ENCODE measurements around the gene IQSEC3.

IQSEC3 gene

GRCh38 chr12:165862-166368, 99.3 kb downstream of the IQSEC3 start:
- TF ChIP-seq CTCF (conservative IDR thresholded peaks at IDR 0.05; ENCODE audit: low read depth, low read length): no peak
- no peak for DNase-seq (ENCODE audit: low read depth)
- no peak overlapping the region for H3K4me3 ChIP-seq (ENCODE audit: low read depth, low read length)

GRCh38 chr12:166425-167075, 100.0 kb downstream of the IQSEC3 start:
- H3K4me3 ChIP-seq (ENCODE audit: low read depth, low read length): no peak overlapping the region
- no peak for TF ChIP-seq CTCF (conservative IDR thresholded peaks at IDR 0.05; ENCODE audit: low read depth, low read length)
- DNase-seq (ENCODE audit: low read depth): no peak

DNA sequence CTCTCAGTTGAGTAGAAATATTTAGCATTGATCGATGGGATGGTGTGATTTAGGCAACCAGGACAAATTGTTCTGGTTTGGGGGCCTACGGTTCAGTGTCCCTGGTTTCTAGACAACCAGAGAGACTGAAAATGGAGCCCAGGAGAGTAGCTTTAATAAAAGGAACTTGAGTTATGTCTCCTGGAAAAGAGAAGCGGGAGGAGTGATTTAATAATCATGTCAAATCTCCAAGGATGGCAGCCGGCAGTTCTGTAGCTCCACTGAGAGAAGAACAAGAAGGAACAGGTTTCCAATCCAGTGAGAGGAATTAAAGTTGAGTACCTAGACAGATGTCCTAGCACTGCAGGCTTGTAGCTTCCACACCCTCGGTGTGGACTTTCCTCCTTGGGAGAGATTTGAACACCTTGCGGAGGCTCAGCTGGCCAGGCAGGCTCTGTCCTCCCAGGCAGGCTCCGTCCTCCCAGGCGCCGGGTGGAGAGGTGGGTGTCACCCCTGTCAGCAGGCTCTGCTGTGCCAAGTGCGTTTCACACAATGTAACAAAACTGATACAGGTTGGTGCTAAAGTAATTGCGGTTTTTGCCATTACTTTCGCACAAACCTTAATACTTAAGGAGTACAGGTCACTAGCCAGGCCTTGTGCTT, 101.5 kb downstream of the IQSEC3 start:
- no peak for TF ChIP-seq CTCF (conservative IDR thresholded peaks at IDR 0.05; ENCODE audit: low read depth, low read length)
- H3K4me3 ChIP-seq (ENCODE audit: low read depth, low read length): no peak overlapping the region
- no peak for DNase-seq (ENCODE audit: low read depth)

DNA sequence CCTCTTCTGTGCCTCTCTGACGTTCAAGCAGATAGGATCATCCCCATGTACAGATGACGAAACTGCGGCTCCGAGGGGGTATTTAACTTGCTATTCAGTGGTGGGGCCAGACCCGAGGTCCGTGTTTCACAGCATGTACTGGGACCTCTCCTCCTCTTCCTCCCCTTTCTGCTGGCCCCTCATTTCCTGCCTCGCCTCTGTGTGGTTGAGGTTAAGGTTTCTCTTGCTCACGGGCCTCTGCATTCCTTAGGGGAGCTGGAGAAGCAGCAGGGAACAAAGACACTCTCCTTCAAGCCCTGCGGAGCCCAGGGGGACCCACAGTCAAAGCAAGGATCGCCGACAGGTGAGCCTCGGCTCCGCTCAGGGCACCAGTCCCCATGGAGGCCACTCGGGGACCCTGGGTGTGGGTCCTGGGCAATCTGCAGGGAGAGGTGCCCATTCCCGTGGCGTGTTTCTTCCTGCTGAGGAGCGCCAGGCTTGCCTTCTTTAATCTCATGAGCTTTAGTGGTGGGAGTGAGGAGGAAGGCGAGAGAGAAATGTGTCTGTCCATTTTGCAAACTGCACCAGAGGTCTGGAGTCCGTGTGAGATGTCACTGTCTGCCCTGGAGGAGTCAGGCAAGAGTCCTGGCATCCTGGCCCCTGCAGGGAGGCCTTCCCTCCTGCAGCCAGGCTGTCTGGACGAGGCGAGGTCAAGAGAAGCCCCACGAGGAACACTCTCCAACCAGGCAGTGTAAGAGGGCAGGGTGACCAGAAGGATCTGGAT, 102.4 kb downstream of the IQSEC3 start:
- TF ChIP-seq CTCF (conservative IDR thresholded peaks at IDR 0.05; ENCODE audit: low read depth, low read length): no peak
- no peak overlapping the region for H3K4me3 ChIP-seq (ENCODE audit: low read depth, low read length)
- DNase-seq (ENCODE audit: low read depth): peak; percentile 80

DNA sequence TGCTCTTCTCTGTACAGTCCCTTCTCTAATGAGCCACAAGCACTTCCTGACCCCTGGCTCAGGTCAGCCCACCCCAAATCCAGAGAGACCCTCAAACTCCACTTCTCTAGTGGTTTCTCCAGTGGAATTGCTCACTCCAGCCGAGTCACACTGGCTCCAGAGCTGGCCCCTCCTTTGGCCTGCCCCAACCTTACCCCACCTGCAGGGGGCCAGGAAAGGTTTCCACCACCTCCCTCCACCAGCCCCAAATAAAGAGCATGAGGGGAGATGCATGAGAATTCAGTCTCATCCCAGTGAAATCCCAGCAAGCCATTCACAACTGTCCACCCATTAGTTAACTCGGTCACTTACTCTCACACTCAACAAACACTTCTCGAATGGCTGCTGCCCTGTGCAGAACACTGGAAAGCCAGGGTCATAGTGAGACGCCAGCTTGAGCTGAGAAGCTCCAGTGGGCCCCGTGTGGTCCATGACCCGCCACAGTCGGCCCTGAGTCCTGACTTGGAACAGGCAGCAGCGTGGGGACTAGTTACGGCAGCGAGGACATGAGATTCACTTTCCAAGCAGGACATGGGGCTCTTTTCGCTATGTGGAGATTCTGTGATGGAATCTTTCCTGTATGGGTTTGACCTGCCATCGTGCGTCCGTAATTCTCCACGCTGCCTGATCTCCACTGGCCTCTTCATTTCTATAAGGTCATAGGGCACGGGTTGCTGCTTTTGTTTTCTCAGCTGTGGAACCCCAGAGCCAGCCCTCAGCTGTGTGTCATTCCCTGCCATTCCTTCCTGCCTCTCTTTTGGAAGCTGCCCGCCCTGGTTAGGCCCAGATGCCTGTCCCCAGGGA, 103.2 kb downstream of the IQSEC3 start:
- DNase-seq (ENCODE audit: low read depth): peak; percentile 55
- H3K4me3 ChIP-seq (ENCODE audit: low read depth, low read length): no peak overlapping the region
- peak; percentile 37 for TF ChIP-seq CTCF (conservative IDR thresholded peaks at IDR 0.05; ENCODE audit: low read depth, low read length)

DNA sequence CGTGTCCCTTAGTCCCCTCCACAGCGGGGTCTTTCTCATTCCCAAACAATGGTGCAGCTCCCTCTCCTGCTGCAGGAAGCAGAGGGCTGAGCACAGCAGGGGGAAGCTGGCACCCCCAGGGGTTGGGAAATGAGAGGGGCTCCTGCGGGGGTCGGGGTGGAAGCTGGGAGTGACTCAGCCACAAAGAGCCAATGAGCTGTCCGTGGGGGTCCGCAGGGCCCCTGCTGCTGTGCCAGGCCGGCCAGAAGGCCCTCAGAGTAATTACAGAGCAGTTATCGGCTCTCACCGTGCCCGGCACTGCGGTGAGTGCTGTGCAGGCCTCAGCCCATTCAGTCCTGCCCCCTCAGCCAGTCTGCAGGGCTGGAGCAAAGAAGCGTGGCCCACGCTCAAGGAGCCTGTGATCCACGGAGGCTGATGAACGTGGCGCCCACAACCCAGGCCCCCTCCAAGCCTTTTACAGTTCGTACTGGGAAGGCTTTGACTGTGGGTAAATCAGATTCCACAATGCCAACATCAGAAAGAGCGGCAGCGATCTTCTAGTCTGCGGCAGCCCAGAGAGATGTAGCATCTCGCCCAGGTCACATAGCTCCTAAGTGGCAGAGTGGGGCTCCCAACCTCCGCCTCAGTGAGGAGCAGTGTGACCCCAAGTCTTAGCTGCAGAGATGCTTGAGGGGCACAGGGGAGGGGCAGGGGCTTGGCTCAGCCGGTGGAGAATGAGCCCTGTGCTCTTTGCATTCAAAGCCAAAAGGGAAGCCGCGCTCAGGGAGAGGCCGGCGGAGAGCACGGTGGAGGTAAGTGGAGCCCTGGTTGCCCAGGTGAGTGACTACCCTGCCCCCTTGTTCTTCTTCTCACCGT, 104.0 kb downstream of the IQSEC3 start:
- no peak overlapping the region for H3K4me3 ChIP-seq (ENCODE audit: low read depth, low read length)
- DNase-seq (ENCODE audit: low read depth): no peak
- TF ChIP-seq CTCF (conservative IDR thresholded peaks at IDR 0.05; ENCODE audit: low read depth, low read length): no peak

All from choroid plexus epithelial cell (primary cell).